Activated naive CD4-positive, alpha-beta T cell treated with anti-CD3 and anti-CD28 coated beads, Interleukin-2, amount 50 U/mL, for 24 hours (primary cell): Measurements from ENCODE around the gene RLBP1.

Experiments
- H3K27ac Mint-ChIP-seq: one replicate; pipeline ENCODE4 v1.8.0; 2021; ENCODE audit warnings: mild to moderate bottlenecking, mixed read lengths
- H3K27me3 Mint-ChIP-seq: one replicate; pipeline ENCODE4 v1.8.0; 2021; ENCODE audit warnings: mixed read lengths
- H3K36me3 Mint-ChIP-seq: one replicate; pipeline ENCODE4 v1.8.0; 2021; ENCODE audit warnings: mixed read lengths
- H3K4me1 Mint-ChIP-seq: one replicate; pipeline ENCODE4 v1.8.0; 2021; ENCODE audit warnings: mixed read lengths
- H3K4me3 Mint-ChIP-seq: one replicate; pipeline ENCODE4 v1.8.0; 2021; ENCODE audit warnings: mild to moderate bottlenecking, mixed read lengths
- H3K9me3 Mint-ChIP-seq: one replicate; pipeline ENCODE4 v1.8.0; 2021; ENCODE audit warnings: mixed read lengths

Gene RLBP1

DNA sequence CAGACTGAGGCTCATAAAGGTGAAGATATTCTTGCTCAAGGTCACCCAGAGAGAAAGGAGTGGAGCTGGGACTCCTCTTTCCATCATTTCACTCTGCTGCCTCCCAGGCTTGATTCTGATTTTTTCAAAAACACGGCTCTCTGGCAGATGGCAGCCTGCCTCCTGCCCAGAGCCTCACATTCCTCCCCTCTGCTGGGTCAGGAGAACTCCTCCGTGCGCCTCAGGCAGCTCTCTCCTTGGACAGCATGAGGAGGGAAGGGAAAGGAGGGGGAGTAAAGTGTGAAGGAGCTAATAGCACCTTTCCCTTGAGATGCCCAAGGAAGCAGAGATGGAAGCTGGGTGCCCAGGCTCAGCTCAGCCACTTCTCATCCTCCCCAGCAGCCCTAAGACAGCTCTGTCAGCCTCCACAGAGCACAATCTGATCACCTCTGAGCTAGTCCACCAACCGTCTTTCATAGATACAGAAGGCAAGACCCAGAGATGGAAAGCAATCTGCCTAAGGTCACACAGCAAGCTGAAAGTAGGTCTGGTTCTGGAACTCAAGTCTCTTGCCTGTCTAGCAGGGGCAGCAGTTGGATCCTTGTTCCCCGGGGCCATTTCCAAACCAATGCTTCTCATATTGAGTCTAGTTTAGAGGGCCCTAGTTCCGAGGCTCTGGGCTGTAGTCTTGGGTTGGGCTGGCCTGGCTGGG lies 3.5 kb downstream of the RLBP1 start:
- no peak overlapping the region for H3K4me3 Mint-ChIP-seq
- no peak overlapping the region for H3K27ac Mint-ChIP-seq
- H3K9me3 Mint-ChIP-seq, result no peaks in the 10 kb centered on the region
- no peaks in the 10 kb centered on the region for H3K36me3 Mint-ChIP-seq
- H3K4me1 Mint-ChIP-seq, result no peaks in the 10 kb centered on the region
- H3K27me3 Mint-ChIP-seq, result no peaks in the 10 kb centered on the region

DNA sequence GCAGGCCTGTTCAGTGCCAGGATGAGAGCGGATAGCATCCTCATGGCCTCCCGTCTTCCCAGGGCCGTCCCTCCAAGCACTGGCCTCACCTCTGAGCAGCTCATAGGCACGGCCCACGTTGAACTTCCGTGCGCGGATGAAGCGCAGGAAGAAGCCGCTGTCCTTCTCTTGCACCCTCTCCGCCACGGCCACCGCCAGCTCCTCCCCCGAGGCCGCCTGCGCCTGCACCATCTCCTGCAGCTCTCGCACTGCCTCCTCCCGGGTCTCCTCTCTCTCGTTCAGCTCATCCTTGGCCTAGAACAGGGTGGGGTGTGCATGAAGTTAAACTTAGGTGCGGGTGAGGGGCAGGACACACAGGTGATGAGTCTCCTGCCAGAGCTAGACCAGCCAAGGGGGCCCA lies 4.3 kb downstream of the RLBP1 start:
- Mint-ChIP-seq H3K27me3 (no peaks in the 10 kb centered on the region), H3K4me3 (no peak overlapping the region), H3K9me3 (no peaks in the 10 kb centered on the region), H3K4me1 (no peaks in the 10 kb centered on the region), H3K27ac (no peak overlapping the region), H3K36me3 (no peaks in the 10 kb centered on the region)

DNA sequence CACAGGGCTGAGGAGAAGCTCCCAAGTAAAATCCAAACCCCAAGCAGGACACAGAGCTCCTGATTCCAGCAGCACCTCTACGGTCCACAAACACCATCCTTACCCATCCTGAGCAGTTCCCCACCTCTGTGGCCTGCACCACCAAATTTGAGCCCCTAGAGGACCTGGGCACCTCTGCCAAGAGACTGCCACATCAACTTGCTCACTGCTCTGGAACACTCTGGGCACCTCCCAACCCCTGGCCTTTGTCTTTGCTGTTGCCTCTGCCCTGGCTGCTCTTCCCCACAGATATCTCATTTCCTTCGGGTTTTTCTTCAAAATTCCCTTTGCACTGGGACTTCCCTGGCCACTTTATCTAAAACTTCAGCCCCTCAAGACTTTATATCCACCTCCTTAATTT lies 5.8 kb downstream of the RLBP1 start:
- Mint-ChIP-seq H3K4me1 (no peaks in the 10 kb centered on the region), H3K27me3 (no peaks in the 10 kb centered on the region), H3K4me3 (no peak overlapping the region), H3K9me3 (no peaks in the 10 kb centered on the region), H3K36me3 (no peaks in the 10 kb centered on the region), H3K27ac (no peak overlapping the region)

GRCh38 chr15:89211678-89212170 lies 9.7 kb downstream of the RLBP1 start:
- Mint-ChIP-seq H3K4me3 (no peak overlapping the region), H3K9me3 (no peaks in the 10 kb centered on the region), H3K36me3 (no peaks in the 10 kb centered on the region), H3K4me1 (peaks cover 5% of the 10 kb centered on the region), H3K27ac (no peak overlapping the region), H3K27me3 (no peaks in the 10 kb centered on the region)

GRCh38 chr15:89209057-89209456 lies 12.3 kb downstream of the RLBP1 start:
- H3K27ac Mint-ChIP-seq, result no peak overlapping the region
- H3K4me3 Mint-ChIP-seq, result no peak overlapping the region
- no peaks in the 10 kb centered on the region for H3K36me3 Mint-ChIP-seq
- H3K4me1 Mint-ChIP-seq, result peaks cover 23% of the 10 kb centered on the region
- no peaks in the 10 kb centered on the region for H3K9me3 Mint-ChIP-seq
- no peaks in the 10 kb centered on the region for H3K27me3 Mint-ChIP-seq

DNA sequence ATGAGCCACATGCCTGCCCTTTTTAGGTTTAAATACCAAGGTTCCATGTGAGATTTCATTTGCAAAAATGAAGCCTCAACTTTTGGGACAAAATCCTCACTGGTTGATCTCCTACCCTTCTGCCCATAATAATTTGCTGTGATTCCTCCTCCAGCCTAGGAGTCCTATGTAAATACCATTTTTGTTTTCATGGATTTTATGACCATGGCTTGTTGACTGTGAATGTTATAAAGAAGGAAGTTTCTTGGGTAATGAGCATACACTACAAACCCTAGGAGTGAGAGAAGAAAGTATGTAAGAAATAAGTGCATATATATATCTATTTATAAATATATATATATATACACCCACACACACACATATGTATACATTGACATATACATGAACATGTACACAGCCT lies 13.1 kb downstream of the RLBP1 start:
- H3K9me3 Mint-ChIP-seq, result no peaks in the 10 kb centered on the region
- no peak overlapping the region for H3K4me3 Mint-ChIP-seq
- H3K27me3 Mint-ChIP-seq, result no peaks in the 10 kb centered on the region
- no peaks in the 10 kb centered on the region for H3K36me3 Mint-ChIP-seq
- peaks cover 31% of the 10 kb centered on the region for H3K4me1 Mint-ChIP-seq
- no peak overlapping the region for H3K27ac Mint-ChIP-seq

DNA sequence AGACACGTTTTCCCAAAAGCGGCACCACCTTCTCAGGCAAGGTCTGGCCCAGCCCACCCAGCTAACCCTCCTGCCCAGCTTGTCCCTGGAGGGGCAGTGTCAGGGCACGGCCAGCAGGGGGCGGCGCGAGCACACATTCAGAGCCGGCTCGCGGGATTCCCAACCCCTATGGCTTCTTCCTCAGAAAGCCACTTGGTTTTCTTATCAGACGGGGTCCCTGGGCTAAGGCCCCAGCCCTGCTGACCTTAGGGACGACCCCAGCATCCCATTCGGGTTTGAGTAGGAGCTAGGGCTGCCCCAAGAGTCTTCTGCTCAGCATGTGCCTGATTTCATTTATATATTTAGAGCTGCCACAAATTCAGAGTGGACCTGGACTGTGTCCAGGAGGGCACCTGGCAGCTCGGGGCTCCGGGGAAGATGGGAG lies 14.5 kb downstream of the RLBP1 start:
- H3K9me3 Mint-ChIP-seq, result no peaks in the 10 kb centered on the region
- H3K4me3 Mint-ChIP-seq, result peak overlapping the region; percentile 33

DNA sequence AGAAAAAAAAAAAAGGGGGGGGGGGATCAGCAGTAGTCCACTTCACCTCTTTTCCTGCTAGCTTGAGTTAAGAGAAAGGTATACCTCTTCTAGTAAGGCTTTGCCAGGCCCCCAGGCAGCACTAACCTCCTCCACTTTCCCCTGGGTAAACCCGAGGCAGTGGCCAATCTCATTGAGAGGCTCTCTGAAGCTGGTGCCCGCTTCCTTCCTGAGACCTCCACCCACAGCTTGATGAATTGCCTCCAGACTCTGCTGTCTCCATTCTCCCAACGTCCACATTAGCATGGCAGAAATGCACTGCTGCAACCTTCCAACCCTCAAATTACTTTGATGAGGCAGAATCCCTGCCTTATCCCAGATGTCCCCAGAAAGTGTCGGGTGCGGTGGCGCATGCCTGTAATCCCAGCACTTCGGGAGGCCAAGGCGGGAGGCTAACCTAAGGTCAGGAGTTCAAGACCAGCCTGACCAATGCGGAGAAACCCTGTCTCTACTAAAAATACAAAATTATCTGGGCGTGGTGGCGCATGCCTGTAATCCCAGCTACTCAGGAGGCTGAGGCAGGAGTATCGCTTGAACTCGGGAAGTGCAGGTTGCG lies 15.3 kb downstream of the RLBP1 start:
- Mint-ChIP-seq H3K4me3 (peak overlapping the region; percentile 39), H3K36me3 (peaks cover 3% of the 10 kb centered on the region), H3K4me1 (peaks cover 35% of the 10 kb centered on the region), H3K27me3 (no peaks in the 10 kb centered on the region), H3K9me3 (no peaks in the 10 kb centered on the region), H3K27ac (no peak overlapping the region)

More for the DNA sequence above, 14.5 kb downstream of the RLBP1 start:
- Mint-ChIP-seq H3K36me3 (no peaks in the 10 kb centered on the region), H3K27ac (peak overlapping the region; percentile 8), H3K4me1 (peaks cover 35% of the 10 kb centered on the region), H3K27me3 (no peaks in the 10 kb centered on the region)

DNA sequence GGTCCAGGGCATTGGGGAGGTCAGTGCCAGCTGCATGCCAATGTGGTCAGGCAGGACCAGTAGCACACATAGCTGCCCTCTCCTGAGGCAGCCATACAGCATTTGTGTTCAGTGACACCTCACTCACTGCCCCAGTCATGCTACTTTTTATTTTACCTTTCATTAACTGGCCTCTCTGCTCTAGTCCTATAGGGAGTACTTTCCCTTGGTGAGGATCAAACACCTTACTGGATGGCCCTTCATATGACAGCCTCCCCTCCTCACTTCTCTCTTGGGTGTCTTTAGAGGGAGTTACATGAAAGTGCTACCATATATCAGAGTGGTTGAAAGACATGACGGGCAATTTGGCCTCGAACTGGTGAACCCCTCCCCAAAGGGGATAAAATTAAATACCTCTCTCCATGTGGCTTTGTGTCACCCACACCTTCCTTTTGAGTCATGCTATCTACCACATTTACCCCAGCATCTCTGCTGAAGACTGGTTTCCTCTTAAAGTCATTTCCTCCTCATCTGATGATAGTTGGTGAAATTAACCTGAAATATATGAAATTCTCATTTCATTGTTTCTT lies 17.6 kb downstream of the RLBP1 start:
- Mint-ChIP-seq H3K27me3 (no peaks in the 10 kb centered on the region), H3K4me1 (peaks cover 35% of the 10 kb centered on the region), H3K9me3 (no peaks in the 10 kb centered on the region), H3K36me3 (peaks cover 6% of the 10 kb centered on the region), H3K27ac (peak overlapping the region; percentile 92), H3K4me3 (peak overlapping the region; percentile 64)

DNA sequence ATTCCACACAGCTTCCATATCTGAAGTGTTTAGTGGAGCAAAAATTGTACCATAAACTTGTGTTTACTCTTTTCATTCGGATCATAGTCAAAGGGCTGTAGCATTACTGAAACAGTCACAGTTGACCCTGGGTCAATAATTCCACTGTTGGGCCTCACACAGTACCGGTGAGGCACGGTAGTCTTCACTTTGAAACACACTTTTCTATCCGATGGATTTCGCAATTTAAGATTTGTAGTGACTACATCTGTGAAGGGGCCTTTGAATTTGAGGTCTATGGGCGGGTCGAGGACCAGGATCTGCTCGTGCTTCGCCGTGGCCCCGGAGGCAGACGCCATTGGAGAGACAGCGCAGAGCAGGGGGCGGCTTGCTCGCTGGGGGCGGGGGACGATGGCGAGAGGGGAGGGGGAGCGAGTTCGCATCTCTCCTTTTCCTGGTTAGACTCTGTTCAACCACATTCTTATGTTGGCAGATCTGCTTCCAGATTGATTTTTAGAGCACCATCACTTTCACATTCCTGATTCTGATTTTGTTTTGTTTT lies 19.8 kb downstream of the RLBP1 start:
- H3K4me3 Mint-ChIP-seq, result no peak overlapping the region
- peaks cover 9% of the 10 kb centered on the region for H3K36me3 Mint-ChIP-seq
- peaks cover 33% of the 10 kb centered on the region for H3K4me1 Mint-ChIP-seq
- no peaks in the 10 kb centered on the region for H3K9me3 Mint-ChIP-seq
- no peaks in the 10 kb centered on the region for H3K27me3 Mint-ChIP-seq
- no peak overlapping the region for H3K27ac Mint-ChIP-seq

- Mint-ChIP-seq H3K4me3 (no peak overlapping the region), H3K9me3 (no peaks in the 10 kb centered on the region), H3K36me3 (peaks cover 11% of the 10 kb centered on the region), H3K27me3 (no peaks in the 10 kb centered on the region), H3K27ac (no peak overlapping the region), H3K4me1 (peaks cover 28% of the 10 kb centered on the region)
Observed at GRCh38 chr15:89200182-89200581, 21.2 kb downstream of the RLBP1 start.

DNA sequence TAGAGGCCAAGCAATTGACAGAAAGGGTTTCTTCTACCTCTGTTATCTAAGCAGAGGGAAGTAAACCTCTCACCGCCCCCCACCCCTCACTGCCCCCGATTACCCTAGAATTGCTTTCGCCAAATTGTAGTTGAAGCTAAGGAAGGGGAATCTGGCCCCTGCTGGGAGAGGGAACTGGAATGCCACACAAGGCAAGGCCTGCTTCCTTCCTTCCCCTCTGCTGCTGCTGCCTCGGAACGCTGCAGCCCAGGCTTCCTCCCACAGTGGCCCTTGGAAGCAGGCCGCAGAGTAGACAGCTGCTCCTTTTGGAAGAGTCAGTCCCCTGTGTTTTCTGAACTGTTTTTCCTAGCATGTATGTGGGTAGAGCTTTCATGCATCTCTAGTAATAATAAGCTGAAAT lies 21.6 kb downstream of the RLBP1 start:
- Mint-ChIP-seq H3K9me3 (no peaks in the 10 kb centered on the region), H3K4me1 (peaks cover 24% of the 10 kb centered on the region), H3K4me3 (no peak overlapping the region), H3K27ac (no peak overlapping the region), H3K36me3 (peaks cover 11% of the 10 kb centered on the region), H3K27me3 (no peaks in the 10 kb centered on the region)

DNA sequence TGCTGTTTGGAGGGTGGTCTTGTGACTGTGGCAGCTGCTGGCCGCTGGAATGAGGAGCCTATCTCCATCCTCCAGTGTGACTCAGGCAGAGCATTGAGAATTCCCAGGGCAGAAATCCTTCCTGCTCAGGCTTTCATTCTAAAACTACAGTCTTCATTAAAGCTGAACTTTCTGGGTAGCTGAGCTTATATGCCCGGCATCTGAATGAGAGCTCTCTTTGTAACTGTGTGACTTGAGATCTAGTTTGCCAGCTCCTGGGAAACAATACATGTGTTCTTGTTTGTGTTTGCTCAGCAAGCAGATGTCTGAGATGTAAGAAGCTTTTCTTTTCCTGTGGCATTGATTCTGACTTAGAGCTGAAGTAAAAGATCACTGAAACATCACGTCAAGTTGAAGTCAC lies 22.4 kb downstream of the RLBP1 start:
- H3K4me3 Mint-ChIP-seq, result no peak overlapping the region
- no peaks in the 10 kb centered on the region for H3K27me3 Mint-ChIP-seq
- no peaks in the 10 kb centered on the region for H3K9me3 Mint-ChIP-seq
- H3K4me1 Mint-ChIP-seq, result peaks cover 15% of the 10 kb centered on the region
- no peak overlapping the region for H3K27ac Mint-ChIP-seq
- H3K36me3 Mint-ChIP-seq, result peaks cover 11% of the 10 kb centered on the region

DNA sequence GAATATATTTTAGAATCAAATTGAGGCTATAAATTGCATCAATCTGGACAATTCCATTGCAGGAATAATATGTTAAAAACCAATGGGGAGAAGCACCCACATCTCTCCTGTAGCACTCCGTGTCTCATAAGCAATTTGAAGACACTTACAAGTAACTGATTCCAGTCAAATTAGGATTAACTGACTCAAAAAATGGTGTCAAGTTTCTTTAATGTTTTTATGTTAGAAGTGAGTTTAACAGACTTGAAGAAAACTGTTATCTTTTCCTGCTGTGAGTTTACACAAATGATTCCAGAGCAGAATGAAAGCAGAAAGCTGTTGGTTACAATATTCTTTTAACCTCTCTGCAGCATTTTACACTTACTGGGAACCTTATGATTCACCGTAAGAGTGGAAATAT lies 23.2 kb downstream of the RLBP1 start:
- no peaks in the 10 kb centered on the region for H3K27me3 Mint-ChIP-seq
- no peak overlapping the region for H3K27ac Mint-ChIP-seq
- H3K4me3 Mint-ChIP-seq, result no peak overlapping the region
- peaks cover 11% of the 10 kb centered on the region for H3K36me3 Mint-ChIP-seq
- H3K4me1 Mint-ChIP-seq, result peaks cover 8% of the 10 kb centered on the region
- no peaks in the 10 kb centered on the region for H3K9me3 Mint-ChIP-seq

- Mint-ChIP-seq H3K4me3 (no peak overlapping the region), H3K27ac (peak overlapping the region; percentile 75), H3K4me1 (peaks cover 8% of the 10 kb centered on the region)
Observed at GRCh38 chr15:89197503-89197971, 23.8 kb downstream of the RLBP1 start.

GRCh38 chr15:89196994-89197393 lies 24.4 kb downstream of the RLBP1 start:
- Mint-ChIP-seq H3K27me3 (no peaks in the 10 kb centered on the region), H3K27ac (peak overlapping the region; percentile 75), H3K4me1 (peaks cover 5% of the 10 kb centered on the region), H3K9me3 (no peaks in the 10 kb centered on the region), H3K4me3 (no peak overlapping the region), H3K36me3 (peaks cover 11% of the 10 kb centered on the region)

More at GRCh38 chr15:89197503-89197971, 23.8 kb downstream of the RLBP1 start:
- no peaks in the 10 kb centered on the region for H3K27me3 Mint-ChIP-seq
- no peaks in the 10 kb centered on the region for H3K9me3 Mint-ChIP-seq
- peaks cover 11% of the 10 kb centered on the region for H3K36me3 Mint-ChIP-seq
